KOPT-K1 (cell line): ENCODE results near the gene RPS6KA3.
"Not testable (repeated sequence)": the region's sequence is repeated elsewhere in the genome, so short reads cannot be mapped to it uniquely, and the experiment has no call there.

ENCODE experiments used
- H3K27ac ChIP-seq: fragments of 200-600 bp; sonication (generic); 2 replicates; pipeline ENCODE4 v1.5.1; 2016; ENCODE audit warnings: antibody characterized with exemption, mild to moderate bottlenecking, low read depth, low read length; ENCODE audit not compliant: poor library complexity, severe bottlenecking
- H3K36me3 ChIP-seq: fragments of 200-600 bp; sonication (generic); 2 replicates; pipeline ENCODE4 v1.5.1; 2017; ENCODE audit warnings: antibody characterized with exemption, mild to moderate bottlenecking, low read length, moderate library complexity; ENCODE audit not compliant: insufficient read depth
- H3K9me3 ChIP-seq: fragments of 200-600 bp; sonication (generic); 2 replicates; pipeline ENCODE4 v1.5.1; 2017; ENCODE audit warnings: antibody characterized with exemption, low read length, mild to moderate bottlenecking; ENCODE audit not compliant: insufficient read depth, poor library complexity, severe bottlenecking

The RPS6KA3 gene

DNA sequence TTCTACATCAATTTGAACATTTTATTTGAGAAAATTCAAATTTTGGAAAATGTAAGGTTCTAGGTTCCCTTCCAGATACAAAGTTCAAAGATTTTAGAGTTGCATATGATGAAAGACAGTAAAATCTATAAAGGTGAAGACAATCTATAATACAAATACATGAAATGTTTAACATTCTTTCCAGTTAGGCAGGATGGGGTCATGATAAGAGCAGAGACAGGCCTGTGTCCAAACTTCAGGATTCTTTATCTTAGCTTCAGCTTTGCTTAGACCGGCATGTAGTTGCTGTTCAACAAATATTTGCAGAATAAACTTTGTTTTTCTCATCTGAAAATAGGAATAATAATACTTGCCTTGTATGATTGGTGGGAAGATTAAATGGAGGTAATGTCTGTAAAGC, 4.5 kb upstream of the RPS6KA3 start:
- H3K27ac ChIP-seq, result no peak overlapping the region
- H3K9me3 ChIP-seq, result no peaks in the 10 kb centered on the region
- no peaks in the 10 kb centered on the region for H3K36me3 ChIP-seq

- no peaks in the 10 kb centered on the region for H3K36me3 ChIP-seq
- H3K27ac ChIP-seq, result no peak overlapping the region
- no peaks in the 10 kb centered on the region for H3K9me3 ChIP-seq
Observed at GRCh38 chrX:20270562-20270890, 3.8 kb upstream of the RPS6KA3 start.

DNA sequence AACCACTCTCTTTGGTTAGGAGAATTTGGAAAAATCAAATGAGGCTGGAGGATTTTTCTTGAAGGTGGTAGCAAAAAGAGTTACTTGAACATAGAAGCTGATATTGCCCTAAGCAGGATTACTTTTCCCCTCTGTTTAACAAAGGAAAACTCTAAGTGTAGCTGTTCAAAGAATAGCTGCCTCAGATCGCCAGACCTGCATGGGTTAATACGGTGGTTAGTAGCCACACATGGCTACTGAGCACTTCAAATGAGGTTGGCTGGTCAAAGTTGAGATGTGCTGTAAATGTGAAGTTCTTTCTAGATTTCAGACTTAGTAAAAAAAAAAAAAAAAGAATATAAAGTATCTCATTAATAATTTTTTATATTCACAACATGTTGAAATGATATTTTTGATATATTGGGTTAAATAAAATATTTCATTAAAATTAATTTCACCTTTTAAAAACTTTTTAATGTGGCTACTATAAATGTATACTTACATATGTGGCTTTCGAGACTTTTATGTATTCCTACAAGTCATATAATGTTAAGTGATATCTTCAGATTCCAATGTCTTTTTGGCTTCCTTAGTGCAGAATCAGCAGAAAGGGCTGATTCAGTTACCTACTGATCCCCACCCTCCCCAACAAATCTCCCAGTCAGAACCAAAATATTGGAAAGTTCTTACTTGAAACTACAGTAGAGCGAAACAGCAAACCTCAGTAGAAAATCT, 3.3 kb upstream of the RPS6KA3 start:
- no peak overlapping the region for H3K27ac ChIP-seq
- no peaks in the 10 kb centered on the region for H3K9me3 ChIP-seq
- H3K36me3 ChIP-seq, result no peaks in the 10 kb centered on the region

GRCh38 chrX:20267931-20268701, 1.4 kb upstream of the RPS6KA3 start:
- Histone ChIP-seq H3K9me3 (no peaks in the 10 kb centered on the region), H3K27ac (no peak overlapping the region)

GRCh38 chrX:20267607-20267930, 860 bp upstream of the RPS6KA3 start:
- Histone ChIP-seq H3K27ac (peak overlapping the region; percentile 75), H3K36me3 (no peaks in the 10 kb centered on the region), H3K9me3 (no peaks in the 10 kb centered on the region)

More at GRCh38 chrX:20267931-20268701, 1.4 kb upstream of the RPS6KA3 start:
- H3K36me3 ChIP-seq, result no peaks in the 10 kb centered on the region

DNA sequence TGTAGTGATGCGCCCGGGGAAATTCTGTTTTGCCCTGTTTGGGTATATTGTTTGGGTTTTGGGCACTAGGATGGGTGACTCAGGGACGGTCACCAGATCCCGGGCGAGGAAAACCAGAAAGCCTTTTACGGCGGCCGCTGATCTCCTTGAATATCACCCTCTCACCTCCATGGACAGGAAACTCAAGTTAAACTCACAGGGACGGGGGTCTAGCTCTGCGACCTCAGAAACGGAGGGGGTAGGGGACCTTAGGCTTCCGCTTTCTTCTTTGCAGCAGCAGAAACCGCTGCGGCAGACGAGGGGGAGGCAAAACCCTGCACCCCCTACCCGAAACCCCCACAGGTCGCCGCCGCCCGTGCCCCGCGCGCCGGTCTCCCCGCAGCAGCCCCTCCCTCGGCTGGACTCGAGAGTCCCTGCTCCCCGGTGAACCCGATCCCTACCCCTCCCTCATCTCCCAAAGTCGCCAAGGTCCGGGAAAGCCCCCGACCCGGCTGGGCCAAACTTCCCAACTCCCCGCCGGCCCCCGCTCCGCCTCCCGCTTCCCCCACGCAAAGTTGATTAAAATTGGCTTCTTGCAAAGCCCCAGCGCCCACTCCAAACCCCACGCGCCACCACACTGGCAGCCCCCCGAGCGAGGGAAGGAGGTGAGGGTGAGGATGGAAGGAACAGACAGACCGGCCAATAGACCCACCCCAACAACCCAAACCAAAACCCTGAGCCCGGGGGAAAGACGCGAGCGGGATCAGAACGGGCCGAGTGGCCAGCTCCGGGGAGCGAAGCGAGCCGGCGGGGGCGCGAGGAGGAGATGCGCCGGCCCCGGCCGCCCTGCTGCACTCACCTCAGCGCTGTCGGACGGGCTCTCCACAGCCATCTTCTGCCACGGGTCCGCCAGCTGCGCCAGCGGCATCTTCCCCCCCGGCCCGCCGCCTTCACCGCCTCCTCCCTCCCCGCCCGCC, 705 bp downstream of the RPS6KA3 start:
- Histone ChIP-seq H3K9me3 (no peaks in the 10 kb centered on the region), H3K36me3 (peaks cover 6% of the 10 kb centered on the region; the same call in 1 of the 2 replicates), H3K27ac (peak overlapping the region; percentile 75)

DNA sequence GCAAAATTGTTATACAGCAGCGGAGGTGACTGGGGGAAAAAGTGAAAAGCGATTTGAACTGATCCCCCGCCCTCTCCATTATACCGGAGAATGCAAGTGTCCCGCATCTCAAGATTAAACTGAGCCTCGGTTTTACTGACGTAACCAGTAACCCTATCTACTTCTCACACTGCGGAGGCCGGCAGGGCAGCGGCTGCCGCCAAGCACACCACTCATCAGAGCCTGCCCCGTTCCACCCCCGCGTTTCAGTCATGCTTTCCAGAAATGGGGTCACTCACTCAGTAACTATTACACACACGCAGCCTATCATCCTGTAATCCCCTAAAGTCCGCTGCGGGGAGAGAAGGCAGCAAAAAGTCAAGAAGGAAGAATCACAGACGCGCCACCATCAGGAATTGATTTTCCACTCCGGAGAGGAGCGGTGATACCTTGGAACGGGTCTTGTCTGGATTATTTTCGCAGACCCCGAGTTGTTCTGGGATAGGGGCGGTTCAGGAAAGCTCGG, 1.4 kb downstream of the RPS6KA3 start:
- no peaks in the 10 kb centered on the region for H3K9me3 ChIP-seq
- peaks cover 6% of the 10 kb centered on the region; the same call in 1 of the 2 replicates for H3K36me3 ChIP-seq
- H3K27ac ChIP-seq, result peak overlapping the region; percentile 75

GRCh38 chrX:20263474-20263873, 3.2 kb downstream of the RPS6KA3 start:
- Histone ChIP-seq H3K36me3 (peaks cover 6% of the 10 kb centered on the region; the same call in 1 of the 2 replicates), H3K27ac (no peak overlapping the region), H3K9me3 (no peaks in the 10 kb centered on the region)

DNA sequence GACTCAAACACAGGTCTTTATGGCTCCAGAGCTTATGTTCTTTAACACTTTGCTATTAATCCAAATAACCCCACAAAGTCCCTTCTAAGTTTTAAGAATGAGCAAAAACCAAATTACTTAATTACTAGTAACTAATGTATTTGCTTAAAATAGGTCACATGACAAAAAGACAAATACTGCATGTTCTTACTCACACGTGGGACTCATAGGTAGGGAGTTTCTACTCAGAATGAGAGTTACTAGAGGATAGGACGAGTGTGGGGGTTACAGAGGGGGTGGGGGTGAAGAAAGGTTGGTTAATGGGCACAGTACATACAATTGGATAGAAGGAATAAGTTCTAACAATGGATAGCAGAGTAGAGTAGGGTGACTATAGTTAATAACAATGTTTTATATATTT, 5.8 kb downstream of the RPS6KA3 start:
- Histone ChIP-seq H3K36me3 (peaks cover 6% of the 10 kb centered on the region; the same call in 1 of the 2 replicates), H3K27ac (no peak overlapping the region), H3K9me3 (no peaks in the 10 kb centered on the region)

GRCh38 chrX:20254712-20255299, 11.9 kb downstream of the RPS6KA3 start:
- no peaks in the 10 kb centered on the region for H3K9me3 ChIP-seq
- H3K27ac ChIP-seq, result no peak overlapping the region
- peaks cover 24% of the 10 kb centered on the region for H3K36me3 ChIP-seq

GRCh38 chrX:20253232-20253543, 13.5 kb downstream of the RPS6KA3 start:
- H3K36me3 ChIP-seq, result peaks cover 24% of the 10 kb centered on the region
- peaks cover 3% of the 10 kb centered on the region for H3K9me3 ChIP-seq
- no peak overlapping the region for H3K27ac ChIP-seq

GRCh38 chrX:20252381-20253231, 14.1 kb downstream of the RPS6KA3 start:
- peaks cover 3% of the 10 kb centered on the region for H3K9me3 ChIP-seq
- peaks cover 24% of the 10 kb centered on the region for H3K36me3 ChIP-seq
- no peak overlapping the region for H3K27ac ChIP-seq

DNA sequence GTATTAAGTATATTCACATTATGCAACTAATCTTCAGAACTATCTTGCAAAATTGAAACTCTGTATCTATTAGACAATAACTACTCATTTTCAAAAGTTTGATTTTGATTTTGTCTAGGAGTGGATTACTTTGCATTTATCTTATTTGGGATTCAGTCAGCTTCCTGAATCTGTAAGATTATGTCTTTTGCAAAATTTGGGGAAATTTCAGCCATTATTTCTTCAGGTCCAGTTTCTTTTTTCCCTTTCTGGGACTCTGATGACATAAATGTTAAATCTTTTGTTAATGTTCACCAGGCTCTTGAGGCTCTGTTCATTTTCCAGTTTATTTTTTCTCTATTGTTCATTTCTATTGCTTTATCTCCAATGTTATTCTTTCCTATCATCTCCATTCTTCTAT, 15.0 kb downstream of the RPS6KA3 start:
- Histone ChIP-seq H3K9me3 (peaks cover 3% of the 10 kb centered on the region), H3K36me3 (peaks cover 24% of the 10 kb centered on the region), H3K27ac (no peak overlapping the region)

DNA sequence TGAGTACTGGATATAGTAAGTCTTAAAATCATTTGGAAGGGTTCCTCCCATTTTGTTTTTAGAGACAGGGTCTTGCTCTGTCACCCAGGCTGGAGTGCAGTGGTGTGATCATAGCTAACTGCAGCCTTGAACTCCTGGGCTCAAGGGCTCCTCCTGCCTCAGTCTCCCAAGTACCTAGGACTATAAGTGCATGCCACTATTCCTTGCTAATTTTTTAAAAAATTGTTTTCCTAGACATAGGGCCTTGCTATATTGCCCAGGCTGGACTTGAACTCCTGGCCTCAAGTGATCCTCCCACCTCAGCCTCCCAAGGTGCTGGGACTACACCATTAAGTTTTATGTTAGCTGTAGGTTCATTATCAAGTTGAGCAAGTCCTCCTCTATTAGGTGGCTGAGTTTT, 16.6 kb downstream of the RPS6KA3 start:
- not testable (repeated sequence) for H3K9me3 ChIP-seq, H3K27ac ChIP-seq
- H3K36me3 ChIP-seq, result peaks cover 24% of the 10 kb centered on the region
